ENCODE data around the gene CPNE5. TPM values are rescaled to one million over a fixed set of nuclear protein-coding genes. Genes with fewer than 3 reads are reported as not detected.
A peak's percentile ranks its signal among the peaks of the same experiment; 100 is the strongest.

Gene CPNE5
- total and polyA plus RNA-seq, 2 of the 4 experiments (the other 2 are of a cell fraction) = 0.07 TPM; not detected in 1

DNA sequence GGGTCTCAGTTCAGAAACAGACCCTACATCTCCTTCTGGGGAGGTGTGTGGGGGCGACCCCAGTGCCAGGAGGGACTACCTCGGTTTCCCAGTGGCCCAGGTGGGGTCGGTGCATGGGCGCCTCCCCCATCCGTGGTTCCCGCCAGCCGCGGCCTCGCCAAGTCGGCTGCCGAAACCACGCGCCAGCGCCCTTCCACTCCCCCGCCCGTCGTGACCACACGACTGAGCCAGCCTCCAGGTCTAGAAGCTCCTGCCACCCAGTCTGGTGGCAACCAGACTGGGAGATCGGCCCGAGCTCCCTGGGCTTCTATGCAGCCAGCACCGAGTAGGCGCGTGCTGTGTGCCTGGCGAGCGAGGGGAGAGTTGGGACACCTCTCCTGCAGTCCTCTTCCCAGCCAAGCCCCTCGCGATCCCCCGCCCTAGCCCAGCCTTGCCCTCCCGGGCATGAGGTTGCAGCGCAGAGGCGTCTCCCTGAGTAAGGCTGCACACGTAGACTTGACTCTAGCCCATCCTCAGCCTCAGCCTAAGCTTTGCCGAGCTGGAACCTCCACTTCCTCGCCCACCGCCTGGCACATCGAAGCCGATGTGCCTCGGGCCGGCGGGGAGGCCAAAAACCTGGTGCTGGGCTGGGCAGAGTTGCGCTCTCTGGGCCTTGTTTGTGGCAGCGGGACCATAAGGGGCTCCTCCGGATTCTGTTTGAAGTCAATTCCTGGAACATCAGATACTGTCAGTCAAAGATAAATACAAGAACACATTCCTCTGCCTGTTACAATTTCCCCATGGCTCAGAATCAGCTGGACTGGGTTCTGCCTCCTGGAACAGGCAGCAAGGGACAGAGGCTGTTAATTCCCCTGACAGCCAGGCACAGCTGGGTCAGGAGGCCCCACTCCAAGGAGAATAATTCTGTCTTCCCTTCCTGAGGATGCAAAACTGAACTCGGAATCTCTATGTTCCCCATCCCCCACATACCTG, 1.5 kb upstream of the CPNE5 start:
- no peak for DNase-seq
- no peak overlapping the region for H2BK5ac ChIP-seq (ENCODE audit: low read depth, low read length, poor library complexity, severe bottlenecking)
- no peaks in the 10 kb centered on the region for H3K36me3 ChIP-seq (ENCODE audit: control insufficient read depth, insufficient read depth, low read length)
- no peaks in the 10 kb centered on the region; the same call in 1 of the 2 replicates for H3K9me1 ChIP-seq (ENCODE audit: insufficient read depth, low read length)
- 29% methylated on average over 29 of the region's 44 CpGs; no CpG with 5 or more reads in 1 of the 2 experiments for WGBS, 2 experiments (ENCODE audit: extremely low coverage in 2 of 2, insufficient read length in 1 of 2)
- no peak overlapping the region for H4K5ac ChIP-seq (ENCODE audit: low read depth, low read length)
- no TSS peak for BruUV-seq (replicated peaks)
- TF ChIP-seq MXI1 (IDR thresholded peaks at IDR 0.05; ENCODE audit: borderline replicate concordance, low read depth, low read length) (no peak), SMC3 (IDR thresholded peaks at IDR 0.05; ENCODE audit: low read depth, low read length) (no peak), CEBPB (IDR thresholded peaks at IDR 0.05; ENCODE audit: low read depth, low read length) (no peak), MAFK (IDR thresholded peaks at IDR 0.05; ENCODE audit: low read depth, low read length) (no peak), RCOR1 (IDR thresholded peaks at IDR 0.05; ENCODE audit: insufficient replicate concordance, low read length) (no peak), MAZ (IDR thresholded peaks at IDR 0.05; ENCODE audit: borderline replicate concordance, low read depth, low read length) (no peak), BHLHE40 (IDR thresholded peaks at IDR 0.05; ENCODE audit: low read depth, low read length) (no peak), RFX5 (IDR thresholded peaks at IDR 0.05; ENCODE audit: low read depth, low read length) (no peak), NFE2L2 (IDR thresholded peaks at IDR 0.05; ENCODE audit: low read depth, low read length) (no peak), CHD1 (IDR thresholded peaks at IDR 0.05; ENCODE audit: low read depth, low read length) (no peak), FOS (IDR thresholded peaks at IDR 0.05; ENCODE audit: low read depth, low read length) (no peak)
- TF ChIP-seq, protein P1, sequence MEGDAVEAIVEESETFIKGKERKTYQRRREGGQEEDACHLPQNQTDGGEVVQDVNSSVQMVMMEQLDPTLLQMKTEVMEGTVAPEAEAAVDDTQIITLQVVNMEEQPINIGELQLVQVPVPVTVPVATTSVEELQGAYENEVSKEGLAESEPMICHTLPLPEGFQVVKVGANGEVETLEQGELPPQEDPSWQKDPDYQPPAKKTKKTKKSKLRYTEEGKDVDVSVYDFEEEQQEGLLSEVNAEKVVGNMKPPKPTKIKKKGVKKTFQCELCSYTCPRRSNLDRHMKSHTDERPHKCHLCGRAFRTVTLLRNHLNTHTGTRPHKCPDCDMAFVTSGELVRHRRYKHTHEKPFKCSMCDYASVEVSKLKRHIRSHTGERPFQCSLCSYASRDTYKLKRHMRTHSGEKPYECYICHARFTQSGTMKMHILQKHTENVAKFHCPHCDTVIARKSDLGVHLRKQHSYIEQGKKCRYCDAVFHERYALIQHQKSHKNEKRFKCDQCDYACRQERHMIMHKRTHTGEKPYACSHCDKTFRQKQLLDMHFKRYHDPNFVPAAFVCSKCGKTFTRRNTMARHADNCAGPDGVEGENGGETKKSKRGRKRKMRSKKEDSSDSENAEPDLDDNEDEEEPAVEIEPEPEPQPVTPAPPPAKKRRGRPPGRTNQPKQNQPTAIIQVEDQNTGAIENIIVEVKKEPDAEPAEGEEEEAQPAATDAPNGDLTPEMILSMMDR (conservative IDR thresholded peaks at IDR 0.05; ENCODE audit: low read depth, low read length) = no peak
- H3K4me1 ChIP-seq (ENCODE audit: control insufficient read depth, insufficient read depth, low read length) = peaks cover 8% of the 10 kb centered on the region; the same call in 1 of the 2 replicates
- H4K8ac ChIP-seq (ENCODE audit: low read depth in 2 of 2, low read length in 2 of 2) = no peak overlapping the region
- ChIA-PET POLR2A (ENCODE audit: unreplicated experiment) (no interaction called here), CTCF (interaction anchor here (1.1 kb wide), 1 partner anchor 12 kb away, joined by 5 read pairs; no protein-coding TSS in a partner anchor)
- H2AK9ac ChIP-seq (replicated peaks; ENCODE audit: low read depth, low read length, poor library complexity) = peak overlapping the region; percentile 68
- no peak overlapping the region for H2BK20ac ChIP-seq (ENCODE audit: low read depth, low read length)
- H2AFZ ChIP-seq (replicated peaks; ENCODE audit: low read length, poor library complexity) = peak overlapping the region; percentile 84
- H2AK5ac ChIP-seq (ENCODE audit: low read depth, low read length) = no peak overlapping the region
- H4K91ac ChIP-seq (ENCODE audit: insufficient read depth, low read depth, low read length) = no peak overlapping the region
- H3K27me3 ChIP-seq (ENCODE audit: control insufficient read depth, insufficient read depth, low read length) = peaks cover 52% of the 10 kb centered on the region
- H3K23ac ChIP-seq (ENCODE audit: low read depth, low read length) = no peak overlapping the region
- H4K20me1 ChIP-seq (ENCODE audit: insufficient read depth, low read length) = no peaks in the 10 kb centered on the region
- no peak overlapping the region for H3K18ac ChIP-seq (ENCODE audit: low read depth, low read length)
- no peak overlapping the region for H2BK120ac ChIP-seq (ENCODE audit: low read depth, low read length)
- H3K14ac ChIP-seq (replicated peaks; ENCODE audit: low read depth, low read length) = no peak overlapping the region
- ATAC-seq (ENCODE audit: low read depth) = peak; percentile 22
- no peak overlapping the region for H3K4ac ChIP-seq (ENCODE audit: low read depth, low read length)
- H3K79me1 ChIP-seq (ENCODE audit: low read depth in 1 of 2, low read length in 2 of 2) = no peaks in the 10 kb centered on the region
- H3K56ac ChIP-seq (ENCODE audit: extremely low read depth, insufficient read depth, low read length) = no peak overlapping the region
- peak overlapping the region; percentile 88 for H3K4me2 ChIP-seq (ENCODE audit: low read depth, low read length)
- no peaks in the 10 kb centered on the region for H3K9me3 ChIP-seq (ENCODE audit: control insufficient read depth, insufficient read depth, low read length)
- no peak overlapping the region for H3K27ac ChIP-seq (ENCODE audit: insufficient read depth, low read length)
- no peak overlapping the region for H2BK15ac ChIP-seq (ENCODE audit: low read depth, low read length)
- no peak overlapping the region for H3K9ac ChIP-seq (ENCODE audit: low read depth, low read length)
- intact Hi-C loops (cut with micrococcal nuclease) (no loop called here), in situ Hi-C loops (cut with MboI; ENCODE audit: low sequenced_read_pairs) (no loop called here), dilution Hi-C loops (cut with HindIII; ENCODE audit: low sequenced_read_pairs, unreplicated experiment) (no loop called here)
- no peak overlapping the region for H3K4me3 ChIP-seq (ENCODE audit: insufficient read depth, low read depth, low read length)
